Ovary (tissue), 3 donors: Measurements from ENCODE around the gene AKR7A2.

Source experiments
- CTCF ChIP-seq, 3 donors: fragments of 450-650 bp in 2 of 3; fragments of 200-600 bp in 1 of 3; IDR thresholded peaks; one replicate each; pipeline versions ENCODE4 v1.5.1 to v1.8.0; 2016 to 2022; ENCODE audit warnings: antibody characterized with exemption in 3 of 3, mild to moderate bottlenecking in 1 of 3
- EP300 ChIP-seq: sonication (generic); formaldehyde crosslinking; IDR thresholded peaks from one replicate; pipeline ENCODE4 v1.6.1; 2017; ENCODE audit warnings: antibody characterized with exemption
- donor health status: DM: no; HTN: no; CAD: no.

DNA sequence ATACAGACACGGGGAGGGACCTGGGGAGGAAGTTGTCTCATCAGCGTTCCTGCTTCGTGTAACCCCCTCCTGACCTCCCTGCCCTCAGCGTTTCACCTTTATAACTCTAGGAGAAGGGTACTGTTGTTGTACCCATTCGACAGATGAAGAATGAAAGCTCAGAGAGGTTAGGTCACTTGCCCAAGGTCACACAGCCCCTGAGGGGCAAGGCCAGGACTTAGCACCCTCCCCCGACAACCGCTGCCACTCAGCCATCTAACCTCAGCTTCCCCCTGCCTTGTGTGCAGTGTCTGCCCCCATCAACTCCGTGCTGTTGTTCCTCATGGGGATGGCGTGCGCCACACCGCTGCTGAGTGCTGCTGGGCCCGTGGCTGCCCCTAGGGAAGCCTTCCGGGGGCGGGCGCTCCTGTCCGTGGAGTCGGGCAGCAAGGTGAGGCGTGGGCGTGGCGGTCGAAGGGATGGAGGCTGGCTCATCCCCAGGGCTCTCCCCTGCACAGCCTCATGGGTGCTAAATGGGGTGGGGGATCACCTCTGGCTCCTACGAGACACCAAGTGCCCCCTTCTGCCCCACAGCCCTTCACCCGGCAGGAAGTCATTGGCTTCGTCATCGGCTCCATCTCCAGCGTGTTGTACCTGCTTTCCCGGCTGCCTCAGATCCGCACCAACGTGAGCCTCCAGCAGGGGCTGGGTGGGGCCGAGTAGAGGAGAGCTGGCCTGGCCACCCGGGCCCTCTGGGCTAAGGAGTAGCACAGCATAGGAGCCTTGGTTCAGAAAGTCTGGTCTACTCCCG, 14.2 kb upstream of the AKR7A2 start:
- no peak for TF ChIP-seq CTCF (IDR thresholded peaks at IDR 0.05)
- TF ChIP-seq EP300: no peak
